Progenitor cell of endocrine pancreas (in vitro differentiated cells): ENCODE data around the gene GLMP. TPM values are rescaled to one million over a fixed set of nuclear protein-coding genes. Genes with fewer than 3 reads are reported as not detected.
"Not testable (repeated sequence)": the region's sequence is repeated elsewhere in the genome, so short reads cannot be mapped to it uniquely, and the experiment has no call there.

Source experiments
- DNase-seq: peaks from one replicate; pipeline ENCODE4 v3.0.0; 2021; ENCODE audit warnings: low spot score; ENCODE audit not compliant: unreplicated experiment
- H3K27ac Mint-ChIP-seq: 2 replicates; pipeline ENCODE4 v1.8.0; 2021; ENCODE audit warnings: mild to moderate bottlenecking, moderate library complexity, mixed read lengths
- H3K27me3 Mint-ChIP-seq: 2 replicates; pipeline ENCODE4 v1.8.0; 2021; ENCODE audit warnings: mixed read lengths
- H3K36me3 Mint-ChIP-seq: 2 replicates; pipeline ENCODE4 v1.8.0; 2022; ENCODE audit warnings: mixed read lengths; ENCODE audit not compliant: insufficient read depth
- H3K4me1 Mint-ChIP-seq: 2 replicates; pipeline ENCODE4 v1.8.0; 2021; ENCODE audit warnings: low read depth, mixed read lengths
- H3K4me3 Mint-ChIP-seq: 2 replicates; pipeline ENCODE4 v1.8.0; 2021; ENCODE audit warnings: low read depth, mild to moderate bottlenecking, moderate library complexity, mixed read lengths
- H3K9me3 Mint-ChIP-seq: 2 replicates; pipeline ENCODE4 v1.8.0; 2021; ENCODE audit warnings: low read depth, mixed read lengths
- CTCF ChIP-seq: fragments of 200-600 bp; sonication (generic); IDR thresholded peaks from one replicate; pipeline ENCODE4 v1.5.0; 2021; ENCODE audit warnings: antibody characterized with exemption, mild to moderate bottlenecking; ENCODE audit not compliant: unreplicated experiment
- total RNA-seq: library from RNA; stranded (reverse); gene quantifications from 2 replicates; pipeline ENCODE4 v1.2.1, GENCODE V29; 2021

GLMP gene
- total RNA-seq, 1 donor from 2014 or later, result 57.1 TPM

GRCh38 chr1:156337888-156338179 is 42.4 kb upstream of the GLMP start:
- H3K36me3 Mint-ChIP-seq, result peaks cover 10% of the 10 kb centered on the region
- TF ChIP-seq CTCF, result no peak
- H3K4me1 Mint-ChIP-seq, result peaks cover 18% of the 10 kb centered on the region
- H3K9me3 Mint-ChIP-seq, result no peaks in the 10 kb centered on the region
- no peaks in the 10 kb centered on the region for H3K27me3 Mint-ChIP-seq
- DNase-seq, result no peak
- peak overlapping the region; percentile 96 for H3K27ac Mint-ChIP-seq
- peak overlapping the region; percentile 97 for H3K4me3 Mint-ChIP-seq

GRCh38 chr1:156337052-156337887 is 41.8 kb upstream of the GLMP start:
- no peaks in the 10 kb centered on the region for H3K9me3 Mint-ChIP-seq
- peaks cover 10% of the 10 kb centered on the region for H3K36me3 Mint-ChIP-seq
- H3K4me1 Mint-ChIP-seq, result peaks cover 17% of the 10 kb centered on the region
- H3K27me3 Mint-ChIP-seq, result no peaks in the 10 kb centered on the region
- TF ChIP-seq CTCF, result no peak
- H3K27ac Mint-ChIP-seq, result peak overlapping the region; percentile 96
- H3K4me3 Mint-ChIP-seq, result peak overlapping the region; percentile 97
- DNase-seq, result no peak

GRCh38 chr1:156336242-156336641 is 40.8 kb upstream of the GLMP start:
- no peaks in the 10 kb centered on the region for H3K9me3 Mint-ChIP-seq
- peak overlapping the region; percentile 97 for H3K4me3 Mint-ChIP-seq
- peak; percentile 18 for TF ChIP-seq CTCF
- DNase-seq, result no peak
- H3K4me1 Mint-ChIP-seq, result peaks cover 17% of the 10 kb centered on the region
- no peaks in the 10 kb centered on the region for H3K27me3 Mint-ChIP-seq
- no peak overlapping the region for H3K27ac Mint-ChIP-seq
- H3K36me3 Mint-ChIP-seq, result peaks cover 12% of the 10 kb centered on the region

- H3K36me3 Mint-ChIP-seq, result peaks cover 17% of the 10 kb centered on the region
- H3K4me1 Mint-ChIP-seq, DNase-seq, H3K4me3 Mint-ChIP-seq, H3K9me3 Mint-ChIP-seq, H3K27ac Mint-ChIP-seq, H3K27me3 Mint-ChIP-seq: not testable (repeated sequence)
Observed at GRCh38 chr1:156323179-156323578, 27.7 kb upstream of the GLMP start.

GRCh38 chr1:156320560-156320959 is 25.1 kb upstream of the GLMP start:
- Mint-ChIP-seq H3K36me3 (peaks cover 27% of the 10 kb centered on the region), H3K4me3 (no peak overlapping the region), H3K27me3 (no peaks in the 10 kb centered on the region), H3K9me3 (no peaks in the 10 kb centered on the region), H3K4me1 (no peaks in the 10 kb centered on the region), H3K27ac (no peak overlapping the region)
- no peak for DNase-seq
- no peak for TF ChIP-seq CTCF

- Mint-ChIP-seq H3K27ac (no peak overlapping the region), H3K4me1 (no peaks in the 10 kb centered on the region), H3K9me3 (no peaks in the 10 kb centered on the region), H3K36me3 (peaks cover 26% of the 10 kb centered on the region), H3K4me3 (no peak overlapping the region), H3K27me3 (no peaks in the 10 kb centered on the region)
- DNase-seq, result no peak
- peak; percentile 70 for TF ChIP-seq CTCF
Observed at GRCh38 chr1:156319664-156320063, 24.2 kb upstream of the GLMP start.
